22Rv1 (cell line): ENCODE measurements around the gene TAF11L13.
"Not testable (repeated sequence)": the region's sequence is repeated elsewhere in the genome, so short reads cannot be mapped to it uniquely, and the experiment has no call there.

Source experiments
- H3K27ac ChIP-seq: fragments of 450-650 bp; 2 replicates; pipeline ENCODE4 v1.5.1; 2017
- ZFX ChIP-seq: fragments of 450-650 bp; IDR thresholded peaks from 2 replicates; pipeline ENCODE4 v1.6.1; 2017; ENCODE audit warnings: antibody characterized with exemption, borderline replicate concordance
- TF ChIP-seq, protein P1 (sequence below): fragments of 450-650 bp; IDR thresholded peaks from 2 replicates; pipeline ENCODE4 v1.5.1; 2017; ENCODE audit warnings: mild to moderate bottlenecking

The TAF11L13 gene

DNA sequence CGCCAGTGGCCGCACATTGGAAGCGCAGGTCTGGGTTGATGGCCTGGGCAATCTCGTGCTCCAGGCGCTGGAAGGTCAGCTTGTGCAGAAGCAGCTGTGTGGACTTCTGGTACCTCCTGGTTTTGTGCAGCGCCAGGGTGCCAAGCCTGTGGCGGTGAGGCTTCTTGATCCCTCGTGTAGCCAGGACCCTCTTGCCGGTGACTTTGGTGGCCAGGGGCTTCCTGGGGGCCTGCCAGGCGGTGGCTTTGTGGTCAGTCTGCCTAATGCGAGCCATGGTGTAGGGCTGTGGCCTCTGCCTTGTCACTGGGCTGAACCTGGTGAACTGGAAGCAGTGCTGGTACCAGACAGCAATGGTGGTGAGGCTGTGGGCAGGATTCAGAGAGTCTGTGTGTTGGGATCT is 6.2 kb upstream of the TAF11L13 start:
- no peak for TF ChIP-seq ZFX
- TF ChIP-seq, protein P1, sequence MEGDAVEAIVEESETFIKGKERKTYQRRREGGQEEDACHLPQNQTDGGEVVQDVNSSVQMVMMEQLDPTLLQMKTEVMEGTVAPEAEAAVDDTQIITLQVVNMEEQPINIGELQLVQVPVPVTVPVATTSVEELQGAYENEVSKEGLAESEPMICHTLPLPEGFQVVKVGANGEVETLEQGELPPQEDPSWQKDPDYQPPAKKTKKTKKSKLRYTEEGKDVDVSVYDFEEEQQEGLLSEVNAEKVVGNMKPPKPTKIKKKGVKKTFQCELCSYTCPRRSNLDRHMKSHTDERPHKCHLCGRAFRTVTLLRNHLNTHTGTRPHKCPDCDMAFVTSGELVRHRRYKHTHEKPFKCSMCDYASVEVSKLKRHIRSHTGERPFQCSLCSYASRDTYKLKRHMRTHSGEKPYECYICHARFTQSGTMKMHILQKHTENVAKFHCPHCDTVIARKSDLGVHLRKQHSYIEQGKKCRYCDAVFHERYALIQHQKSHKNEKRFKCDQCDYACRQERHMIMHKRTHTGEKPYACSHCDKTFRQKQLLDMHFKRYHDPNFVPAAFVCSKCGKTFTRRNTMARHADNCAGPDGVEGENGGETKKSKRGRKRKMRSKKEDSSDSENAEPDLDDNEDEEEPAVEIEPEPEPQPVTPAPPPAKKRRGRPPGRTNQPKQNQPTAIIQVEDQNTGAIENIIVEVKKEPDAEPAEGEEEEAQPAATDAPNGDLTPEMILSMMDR: no peak
- no peak overlapping the region for H3K27ac ChIP-seq

- no peak within 1 kb of the TSS for H3K27ac ChIP-seq
- TF ChIP-seq ZFX: no peak
- TF ChIP-seq, protein P1: no peak
Measured at GRCh38 chr5:17634160-17634559, 2.3 kb downstream of the TAF11L13 start, which contains the start of gene TAF11L14. TSS of gene TAF11L14 (plus strand) at chr5:17634460.

GRCh38 chr5:17649232-17649631 is 17.3 kb downstream of the TAF11L13 start:
- H3K27ac ChIP-seq: not testable (repeated sequence)

- H3K27ac ChIP-seq: not testable (repeated sequence)
Measured at GRCh38 chr5:17655201-17655759, 23.4 kb downstream of the TAF11L13 start.

DNA sequence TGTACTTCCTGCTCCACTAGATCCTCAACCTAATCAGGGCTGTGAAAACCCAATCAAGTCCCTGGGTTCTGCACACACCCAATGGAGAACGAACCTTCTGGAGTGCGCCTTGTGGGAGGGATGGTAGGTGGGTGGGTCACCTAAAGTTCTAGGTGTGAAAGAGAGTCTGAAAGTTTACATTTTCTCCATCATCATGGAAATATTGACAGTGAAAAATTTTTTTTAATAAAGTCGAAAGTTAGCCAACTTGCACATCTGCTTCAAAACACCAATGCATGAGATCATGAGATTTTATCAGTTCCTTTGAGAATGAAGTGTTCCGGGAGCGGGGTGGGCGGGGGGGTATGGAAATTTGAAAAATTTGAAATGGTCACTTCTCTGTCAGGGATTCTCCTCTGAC is 24.0 kb downstream of the TAF11L13 start:
- TF ChIP-seq, protein P1: no peak
- TF ChIP-seq ZFX: no peak
- H3K27ac ChIP-seq: no peak overlapping the region

DNA sequence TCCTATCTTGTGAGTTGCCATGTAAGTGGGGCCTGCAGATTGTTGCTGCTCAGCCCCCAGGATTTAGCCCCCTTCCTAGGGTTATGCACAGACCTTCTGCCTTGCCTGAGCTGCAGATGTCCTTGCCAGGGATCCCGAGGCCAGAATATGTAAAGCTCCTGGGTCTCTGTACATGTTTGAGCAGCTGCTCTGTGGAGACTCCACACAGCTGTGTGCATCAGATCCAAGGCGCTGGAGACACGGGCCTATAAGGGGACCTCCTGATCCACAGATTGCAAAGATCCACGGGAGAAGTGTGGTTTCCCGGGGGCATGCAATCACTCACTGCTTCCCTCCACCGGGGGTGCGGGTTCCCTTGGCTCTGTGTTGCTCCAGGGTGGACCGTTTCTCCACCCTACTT is 31.3 kb downstream of the TAF11L13 start:
- TF ChIP-seq ZFX: no peak
- TF ChIP-seq, protein P1: no peak
- no peak overlapping the region for H3K27ac ChIP-seq

DNA sequence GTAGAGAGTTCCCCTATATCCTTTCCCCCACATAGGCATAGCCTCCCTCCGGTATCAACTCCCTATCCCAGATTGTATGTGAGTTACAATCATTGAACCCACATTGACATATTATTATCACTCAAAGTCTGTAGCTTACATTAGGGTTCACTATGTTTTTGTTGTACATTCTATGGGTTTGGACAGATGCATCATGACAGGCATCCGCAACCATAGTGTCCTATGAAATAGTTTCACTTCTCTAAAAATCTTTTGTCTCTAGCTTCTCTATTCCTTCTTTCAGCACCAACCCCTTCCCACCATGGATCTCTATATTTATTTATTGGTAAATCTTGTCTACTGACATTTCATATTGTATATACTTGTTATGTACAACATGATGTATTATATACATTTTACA is 33.9 kb downstream of the TAF11L13 start:
- no peak overlapping the region for H3K27ac ChIP-seq
- no peak for TF ChIP-seq ZFX
- TF ChIP-seq, protein P1: no peak

DNA sequence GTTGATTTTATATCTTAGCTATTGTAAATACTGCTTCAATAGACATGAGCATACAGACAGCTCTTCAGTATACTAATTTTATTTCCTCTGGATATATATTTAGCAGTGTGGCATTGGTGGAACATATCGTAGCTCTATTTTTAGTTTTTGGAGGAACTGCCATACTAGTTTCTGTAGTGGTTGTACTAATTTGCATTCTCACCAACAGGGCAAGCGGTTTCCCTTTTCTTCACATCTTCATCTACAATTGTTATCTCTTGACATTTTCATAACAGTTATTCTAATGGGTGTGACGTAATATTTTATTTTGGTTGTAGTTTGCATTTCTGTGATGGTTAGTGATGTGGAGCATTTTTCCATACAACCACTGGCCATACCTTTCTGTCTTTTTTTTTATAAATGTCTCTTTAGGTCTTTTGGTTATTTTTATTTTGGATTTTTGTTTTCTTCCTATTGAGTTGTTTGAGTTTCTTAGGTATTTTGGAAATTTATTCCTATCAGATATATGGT is 34.9 kb downstream of the TAF11L13 start:
- no peak overlapping the region for H3K27ac ChIP-seq

More for the DNA sequence above, 34.9 kb downstream of the TAF11L13 start:
- TF ChIP-seq, protein P1: no peak
- TF ChIP-seq ZFX: no peak
